ENCODE results near the gene KRT38.

GRCh38 chr17:41440531-41441033 lies at the start of gene KRT38:
- TF ChIP-seq POLR2A (IDR thresholded peaks at IDR 0.05; ENCODE audit: low read depth, low read length) (no peak), PAX5 (IDR thresholded peaks at IDR 0.05; ENCODE audit: insufficient read depth, low read length, severe bottlenecking) (no peak), POLR2AphosphoS5 (IDR thresholded peaks at IDR 0.05; ENCODE audit: low read depth, low read length) (no peak)

All from GM12891 (cell line).